ENCODE data around the gene DYSF. TPM values are rescaled to one million over a fixed set of nuclear protein-coding genes. Genes with fewer than 3 reads are reported as not detected.

The DYSF gene
- total RNA-seq, 1 experiment from 2014 or later, result 0.89 TPM

GRCh38 chr2:71568103-71568502 is 114.7 kb downstream of the DYSF start:
- Histone ChIP-seq H3K9ac (ENCODE audit: low read length) (no peak overlapping the region), H3K9me2 (ENCODE audit: insufficient read depth) (no peaks in the 10 kb centered on the region), H2AFZ (ENCODE audit: low read depth, low read length, poor library complexity, severe bottlenecking) (no peak overlapping the region), H3K27me3 (ENCODE audit: insufficient read depth, low read length) (no peaks in the 10 kb centered on the region), H3K27ac (ENCODE audit: low read depth, low read length) (no peak overlapping the region), H3K9me3 (ENCODE audit: control insufficient read depth in 1 of 2, insufficient read depth in 1 of 2, low read depth in 1 of 2, low read length in 2 of 2) (no peaks in the 10 kb centered on the region), H3K4me3 (replicated peaks in 1 of 2; ENCODE audit: low read depth in 1 of 2, low read length in 2 of 2) (no peak overlapping the region), H3K4me2 (ENCODE audit: low read length) (no peak overlapping the region), H4K20me1 (ENCODE audit: insufficient read depth) (no peaks in the 10 kb centered on the region), H3K79me2 (ENCODE audit: insufficient read depth, low read length) (no peaks in the 10 kb centered on the region), H3K36me3 (ENCODE audit: control insufficient read depth in 1 of 2, insufficient read depth in 2 of 2, low read length in 2 of 2) (no peaks in the 10 kb centered on the region), H3K4me1 (ENCODE audit: control insufficient read depth in 1 of 2, insufficient read depth in 2 of 2, low read length in 2 of 2) (peaks cover 0 to 7% of the 10 kb centered on the region in 2 experiments; a peak in 2 of 4 replicates)
- ATAC-seq (no peak), DNase-seq (ENCODE audit: low read depth, low spot score) (no peak)
- POLR2A ChIA-PET, result no interaction called here
- TF ChIP-seq SP1 (IDR thresholded peaks at IDR 0.05; ENCODE audit: low read depth) (no peak), REST (IDR thresholded peaks at IDR 0.05; ENCODE audit: low read depth) (no peak), YY1 (IDR thresholded peaks at IDR 0.05; ENCODE audit: extremely low read depth, insufficient replicate concordance, low read depth, low read length) (no peak), POLR2A (IDR thresholded peaks at IDR 0.05; ENCODE audit: borderline replicate concordance, extremely low read depth, insufficient read depth, insufficient read length) (no peak), EGR1 (IDR thresholded peaks at IDR 0.05; ENCODE audit: low read depth) (no peak), CBX3 (IDR thresholded peaks at IDR 0.05; ENCODE audit: low read depth) (no peak), RAD21 (IDR thresholded peaks at IDR 0.05; ENCODE audit: low read depth) (no peak), SRF (IDR thresholded peaks at IDR 0.05; ENCODE audit: low read depth) (no peak), EZH2phosphoT487 (IDR thresholded peaks at IDR 0.05; ENCODE audit: borderline replicate concordance) (no peak), POLR2AphosphoS5 (IDR thresholded peaks at IDR 0.05; ENCODE audit: low read depth, low read length) (no peak)
- CTCF ChIA-PET, result no interaction called here
- RAD21 ChIA-PET (ENCODE audit: low non-redundant PET in 1 of 2, low total read pairs in 2 of 2, uncharacterized antibody in 2 of 2, unreplicated experiment in 2 of 2), result no interaction called here
- BruUV-seq (replicated peaks), result no TSS peak
- intact Hi-C loops (cut with micrococcal nuclease), result no loop called here
